NB4 (cell line): ENCODE results near the gene WASF3.

Experiments used
- CTCF ChIP-seq: IDR thresholded peaks from one replicate; pipeline ENCODE4 v1.5.1; 2012; ENCODE audit warnings: low read depth, low read length
- MYC ChIP-seq: IDR thresholded peaks from 2 replicates; pipeline ENCODE4 v1.6.1; 2011; ENCODE audit warnings: low read depth, low read length
- POLR2A ChIP-seq: IDR thresholded peaks from 2 replicates; pipeline ENCODE4 v1.6.1; 2011; ENCODE audit warnings: mild to moderate bottlenecking; ENCODE audit not compliant: insufficient read length; ENCODE audit errors: extremely low read depth
- TF ChIP-seq, protein P1 (sequence below): IDR thresholded peaks from 2 replicates; pipeline ENCODE4 v1.6.1; 2011; ENCODE audit warnings: low read depth, low read length

DNA sequence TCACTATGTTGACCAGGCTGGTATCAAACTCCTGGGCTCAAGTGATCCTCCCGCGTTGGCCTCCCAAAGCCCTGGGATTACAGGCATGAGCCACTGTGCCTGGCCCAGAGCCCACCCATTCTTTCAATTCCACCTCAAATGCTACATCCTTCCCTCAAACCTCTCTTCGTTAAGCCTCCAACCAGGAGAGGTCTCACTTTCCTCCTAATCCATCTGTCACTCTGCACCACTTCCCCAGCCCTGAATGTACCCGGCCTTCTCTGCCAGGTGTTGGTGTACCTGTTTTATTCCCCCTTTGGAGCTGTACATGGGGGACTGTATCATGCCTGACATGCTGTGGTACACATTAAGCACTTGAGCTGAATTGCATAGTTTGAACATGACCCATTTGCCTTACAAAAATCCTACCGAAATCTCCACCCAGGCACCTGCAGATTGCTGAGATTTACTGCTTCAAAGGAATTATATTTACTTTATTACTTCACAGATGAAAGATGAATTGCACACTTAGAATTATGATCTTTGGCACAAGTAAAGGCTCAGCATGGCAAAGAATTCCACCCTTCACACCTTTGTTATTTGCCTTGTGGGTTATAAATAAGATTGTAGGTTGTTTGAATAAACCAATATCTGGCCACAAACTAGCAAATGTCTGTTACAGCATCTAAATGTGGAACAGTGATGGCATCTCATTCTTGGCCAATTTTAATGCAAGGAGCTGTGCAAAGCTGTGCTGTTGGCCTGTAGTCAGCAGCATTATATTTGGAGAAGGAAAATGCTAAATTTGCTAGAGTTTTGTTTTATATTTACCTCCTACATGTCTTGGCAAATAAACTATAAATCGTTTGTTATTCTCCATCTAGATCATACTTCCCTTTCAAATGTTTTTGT lies 15.6 kb upstream of the WASF3 start:
- TF ChIP-seq CTCF (no peak), POLR2A (no peak), MYC (no peak)
- TF ChIP-seq, protein P1, sequence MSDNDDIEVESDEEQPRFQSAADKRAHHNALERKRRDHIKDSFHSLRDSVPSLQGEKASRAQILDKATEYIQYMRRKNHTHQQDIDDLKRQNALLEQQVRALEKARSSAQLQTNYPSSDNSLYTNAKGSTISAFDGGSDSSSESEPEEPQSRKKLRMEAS = no peak
